Transverse colon (tissue), 4 donors: ENCODE data around the gene CMKLR1. TPM values are rescaled to one million over a fixed set of nuclear protein-coding genes. Genes with fewer than 3 reads are reported as not detected.

ENCODE experiments used
- DNase-seq: peaks from one replicate; pipeline ENCODE4 v3.0.0-alpha.2; 2019
- H3K27ac ChIP-seq, 4 donors: fragments of 200-600 bp; sonication (generic); 2 replicates each; pipeline ENCODE4 v1.5.1; 2016 to 2018; ENCODE audit warnings: inconsistent platforms in 4 of 4
- H3K27me3 ChIP-seq: fragments of 200-600 bp; sonication (generic); 2 replicates; pipeline ENCODE4 v1.5.1; 2017; ENCODE audit warnings: inconsistent platforms
- H3K36me3 ChIP-seq, 4 donors: fragments of 200-600 bp; sonication (generic); 2 replicates each; pipeline ENCODE4 v1.5.1; 2017 to 2019; ENCODE audit warnings: inconsistent platforms in 4 of 4
- H3K4me1 ChIP-seq, 4 donors: fragments of 200-600 bp; sonication (generic); 2 replicates each; pipeline ENCODE4 v1.5.1; 2017 to 2020; ENCODE audit warnings: inconsistent platforms in 4 of 4
- H3K4me3 ChIP-seq, 4 donors: fragments of 200-600 bp; sonication (generic); 1 replicate in 1 of 4; 2 replicates in 3 of 4; pipeline versions ENCODE4 v1.5.1 to v1.6.1; 2017 to 2019; ENCODE audit warnings: inconsistent platforms in 4 of 4
- H3K9me3 ChIP-seq, 2 donors: fragments of 200-600 bp; sonication (generic); 2 replicates each; pipeline ENCODE4 v1.5.1; 2017 to 2019; ENCODE audit warnings: inconsistent platforms in 2 of 2
- EP300 ChIP-seq: sonication (generic); formaldehyde crosslinking; IDR thresholded peaks from one replicate; pipeline ENCODE4 v1.6.1; 2017; ENCODE audit warnings: antibody characterized with exemption, low read depth
- POLR2A ChIP-seq: fragments of 450-650 bp; IDR thresholded peaks from one replicate; pipeline ENCODE4 v1.6.1; 2016; ENCODE audit warnings: antibody characterized with exemption, mild to moderate bottlenecking, moderate library complexity
- POLR2AphosphoS5 ChIP-seq, 3 donors: sonication (generic); formaldehyde crosslinking; IDR thresholded peaks; one replicate each; pipeline ENCODE4 v1.6.1; 2016; ENCODE audit warnings: antibody characterized with exemption in 3 of 3
- WGBS, 2 donors: methylation state at CpG; one replicate each; pipeline ENCODE4 v1.1.5; 2018; ENCODE audit warnings: low coverage in 1 of 2; 5-methylcytosine and 5-hydroxymethylcytosine counted together
- in situ Hi-C, 4 donors: fragments of 200-750 bp; cut with MboI; loops; one replicate each; pipeline versions ENCODE4 v1.15.0 to v1.15.1; 2017; ENCODE audit warnings: low sequenced_read_pairs in 3 of 4, low pct_ligation_motif_present in 1 of 4, low pct_unique_long_range_greater_than_20kb in 1 of 4
- intact Hi-C: fragments of 100-400 bp; cut with DNase I; formaldehyde crosslinking; loops from one replicate; pipeline ENCODE4 v1.15.1; 2023; ENCODE audit warnings: low total_unique reads
- total RNA-seq, 4 donors: library from RNA; depleted of rRNA; stranded (reverse); fragments of >200 nt; gene quantifications; one replicate each; pipeline ENCODE4 v1.1.0, GENCODE V29; 2016
- TF ChIP-seq, protein P1 (sequence below), 5 experiments: fragments of 200-600 bp in 3 of 5; fragments of 450-650 bp in 2 of 5; sonication (generic) in 3 of 5; IDR thresholded peaks; 1 replicate in 2 of 5; 2 replicates in 3 of 5; pipeline ENCODE4 v1.5.1; 2016 to 2017; ENCODE audit warnings: antibody characterized with exemption in 5 of 5, inconsistent platforms in 3 of 5, mild to moderate bottlenecking in 2 of 5, moderate library complexity in 1 of 5

CMKLR1 gene
- total RNA-seq, 4 donors from 2014 or later, result 4.2 to 13.5 (median 4.5) TPM

DNA sequence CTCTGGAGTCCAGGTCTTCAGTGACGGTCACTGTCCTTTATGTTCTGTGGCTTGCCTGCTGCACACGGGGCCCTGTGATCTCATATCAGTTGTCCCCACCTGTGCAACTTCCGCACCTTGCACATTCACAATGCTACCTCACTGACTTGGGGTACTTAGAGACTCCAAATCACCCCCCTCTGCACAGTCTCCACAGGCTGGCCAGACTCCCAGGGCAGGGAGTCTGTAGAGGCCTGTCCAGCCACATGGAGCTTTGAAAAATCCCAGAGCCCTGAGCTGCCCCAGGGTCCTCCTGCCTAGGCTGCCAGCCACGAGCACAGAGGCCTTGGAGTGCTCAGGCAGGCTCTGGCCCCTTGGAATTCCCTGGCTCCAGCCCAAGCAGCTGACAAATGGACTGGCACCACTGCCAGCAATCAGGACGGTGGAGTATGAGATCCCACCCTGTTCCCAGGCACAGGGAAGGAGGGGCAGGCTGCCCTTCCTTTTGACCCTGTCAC lies 26.4 kb downstream of the CMKLR1 start:
- no peak for DNase-seq
- H3K4me3 ChIP-seq, result no peak overlapping the region
- H3K4me1 ChIP-seq, result peaks cover 0 to 21% (median 9%) of the 10 kb centered on the region in 4 donors
- intact Hi-C loops, result no loop called here
- TF ChIP-seq EP300 (no peak), POLR2A (no peak), POLR2AphosphoS5 (IDR thresholded peaks at IDR 0.05) (peak in 2 of 3 donors; percentile 32 to 44)
- TF ChIP-seq, protein P1, sequence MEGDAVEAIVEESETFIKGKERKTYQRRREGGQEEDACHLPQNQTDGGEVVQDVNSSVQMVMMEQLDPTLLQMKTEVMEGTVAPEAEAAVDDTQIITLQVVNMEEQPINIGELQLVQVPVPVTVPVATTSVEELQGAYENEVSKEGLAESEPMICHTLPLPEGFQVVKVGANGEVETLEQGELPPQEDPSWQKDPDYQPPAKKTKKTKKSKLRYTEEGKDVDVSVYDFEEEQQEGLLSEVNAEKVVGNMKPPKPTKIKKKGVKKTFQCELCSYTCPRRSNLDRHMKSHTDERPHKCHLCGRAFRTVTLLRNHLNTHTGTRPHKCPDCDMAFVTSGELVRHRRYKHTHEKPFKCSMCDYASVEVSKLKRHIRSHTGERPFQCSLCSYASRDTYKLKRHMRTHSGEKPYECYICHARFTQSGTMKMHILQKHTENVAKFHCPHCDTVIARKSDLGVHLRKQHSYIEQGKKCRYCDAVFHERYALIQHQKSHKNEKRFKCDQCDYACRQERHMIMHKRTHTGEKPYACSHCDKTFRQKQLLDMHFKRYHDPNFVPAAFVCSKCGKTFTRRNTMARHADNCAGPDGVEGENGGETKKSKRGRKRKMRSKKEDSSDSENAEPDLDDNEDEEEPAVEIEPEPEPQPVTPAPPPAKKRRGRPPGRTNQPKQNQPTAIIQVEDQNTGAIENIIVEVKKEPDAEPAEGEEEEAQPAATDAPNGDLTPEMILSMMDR (IDR thresholded peaks at IDR 0.05), result no peak
- H3K36me3 ChIP-seq, result no peaks in the 10 kb centered on the region
- H3K27ac ChIP-seq, result peak overlapping the region; percentile 33 to 68 (median 54)
- in situ Hi-C loops, result no loop called here
- WGBS, 2 donors, result 45% methylated on average over 5 of the region's 5 CpGs; no CpG with 5 or more reads in 1 of the 2 donors
- H3K27me3 ChIP-seq, result no peaks in the 10 kb centered on the region
- no peaks in the 10 kb centered on the region for H3K9me3 ChIP-seq

DNA sequence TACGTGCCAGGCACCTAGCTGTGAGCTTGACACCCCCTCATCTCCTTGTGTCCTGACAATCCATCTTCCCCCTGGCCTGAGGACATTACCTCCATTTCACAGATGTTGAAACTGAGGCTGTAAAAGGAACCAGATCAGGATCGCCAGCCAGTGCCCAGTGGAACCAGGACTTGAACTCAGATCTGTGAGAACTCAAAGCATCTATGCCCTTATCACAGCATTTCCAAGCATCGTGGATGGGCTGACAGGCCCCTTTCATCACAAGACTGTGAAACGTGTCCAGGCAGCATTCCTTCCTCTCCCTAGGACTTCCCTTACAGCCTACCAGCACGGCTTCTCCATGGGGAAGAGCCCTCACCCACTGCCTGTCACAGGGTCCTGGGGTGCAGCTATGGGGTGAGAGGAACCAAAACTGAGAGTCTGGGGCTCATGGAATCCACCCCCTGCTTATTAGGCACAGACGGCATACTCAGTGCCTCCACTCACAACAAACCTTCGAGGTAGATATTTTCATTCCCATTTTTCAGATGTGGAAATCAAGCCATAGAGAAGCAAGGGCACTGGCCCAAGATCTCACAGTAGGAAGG lies 26.9 kb downstream of the CMKLR1 start:
- DNase-seq, result no peak
- peak overlapping the region; percentile 33 to 68 (median 54) for H3K27ac ChIP-seq
- H3K36me3 ChIP-seq, result no peaks in the 10 kb centered on the region
- in situ Hi-C loops, result no loop called here
- no peak overlapping the region for H3K4me3 ChIP-seq
- peaks cover 0 to 21% (median 12%) of the 10 kb centered on the region in 4 donors for H3K4me1 ChIP-seq
- no peaks in the 10 kb centered on the region for H3K27me3 ChIP-seq
- intact Hi-C loops, result no loop called here
- TF ChIP-seq POLR2AphosphoS5 (IDR thresholded peaks at IDR 0.05), result no peak
- no peak for TF ChIP-seq EP300
- TF ChIP-seq, protein P1 (IDR thresholded peaks at IDR 0.05), result no peak
- no peak for TF ChIP-seq POLR2A
- WGBS, 2 donors, result 70% methylated on average over 7 of the region's 7 CpGs; no CpG with 5 or more reads in 1 of the 2 donors
- H3K9me3 ChIP-seq, result no peaks in the 10 kb centered on the region

DNA sequence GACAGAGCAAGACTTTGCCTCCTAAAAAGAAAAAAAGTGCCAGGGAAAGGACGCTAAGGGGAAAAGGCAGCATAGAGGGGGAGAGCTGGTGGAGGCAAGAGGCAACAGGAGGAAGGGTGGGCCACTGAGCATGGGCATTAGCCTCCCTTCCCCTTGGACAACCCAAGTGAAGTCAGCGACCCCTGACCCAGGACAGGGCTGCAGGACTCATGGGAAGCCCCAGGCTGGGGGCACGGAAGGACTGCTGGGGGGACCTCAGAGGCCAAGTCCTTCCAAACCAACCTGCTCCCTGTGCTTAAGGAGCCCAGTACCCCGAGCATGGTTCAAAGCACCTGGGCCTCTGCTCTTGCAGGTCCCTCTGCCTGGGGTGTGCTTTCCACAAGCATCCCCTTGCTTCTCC lies 27.5 kb downstream of the CMKLR1 start:
- no peaks in the 10 kb centered on the region for H3K9me3 ChIP-seq
- peaks cover 0 to 24% (median 13%) of the 10 kb centered on the region in 4 donors for H3K4me1 ChIP-seq

DNA sequence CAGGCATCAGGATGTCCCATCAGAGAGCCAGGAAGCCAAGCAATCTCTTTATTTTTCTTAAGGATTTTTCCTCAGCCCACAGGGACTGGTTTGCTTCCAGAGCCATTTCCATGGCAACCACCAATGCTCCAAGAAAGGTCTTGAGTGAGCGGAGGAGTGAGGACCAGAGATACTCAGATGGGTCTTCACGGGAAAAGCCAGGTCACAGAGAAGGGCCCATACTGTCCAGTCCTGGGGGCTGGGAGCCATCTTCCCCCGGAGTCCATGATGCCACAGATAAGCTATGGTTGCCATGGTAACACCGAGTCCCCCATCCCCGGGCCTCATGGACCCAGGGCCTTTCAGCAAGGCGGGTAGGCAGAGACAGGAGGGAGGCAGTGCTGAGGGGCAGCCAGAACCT lies 28.6 kb downstream of the CMKLR1 start:
- no peaks in the 10 kb centered on the region for H3K36me3 ChIP-seq
- intact Hi-C loops, result no loop called here
- in situ Hi-C loops, result no loop called here
- H3K4me3 ChIP-seq, result no peak overlapping the region
- H3K27ac ChIP-seq, result no peak overlapping the region
- no peak for TF ChIP-seq EP300
- TF ChIP-seq POLR2AphosphoS5 (IDR thresholded peaks at IDR 0.05), result no peak
- TF ChIP-seq POLR2A, result no peak
- TF ChIP-seq, protein P1 (IDR thresholded peaks at IDR 0.05), result no peak
- 60% methylated on average over 6 of the region's 6 CpGs; no CpG with 5 or more reads in 1 of the 2 donors for WGBS, 2 donors
- no peaks in the 10 kb centered on the region for H3K9me3 ChIP-seq
- no peak for DNase-seq
- H3K4me1 ChIP-seq, result peaks cover 5 to 34% (median 19%) of the 10 kb centered on the region in 4 donors
- H3K27me3 ChIP-seq, result no peaks in the 10 kb centered on the region

More for the DNA sequence above, 27.5 kb downstream of the CMKLR1 start:
- TF ChIP-seq EP300, result no peak
- no peak for TF ChIP-seq POLR2A
- no peak for TF ChIP-seq POLR2AphosphoS5 (IDR thresholded peaks at IDR 0.05)
- TF ChIP-seq, protein P1 (IDR thresholded peaks at IDR 0.05), result no peak
- peak overlapping the region in 3 of 4 donors; percentile 4 to 43 (median 33) for H3K27ac ChIP-seq
- in situ Hi-C loops (no loop called here), intact Hi-C loops (no loop called here)
- H3K4me3 ChIP-seq, result no peak overlapping the region
- H3K27me3 ChIP-seq, result no peaks in the 10 kb centered on the region
- no peaks in the 10 kb centered on the region for H3K36me3 ChIP-seq
- no peak for DNase-seq
- WGBS, 2 donors, result 67% methylated on average over 4 of the region's 4 CpGs; no CpG with 5 or more reads in 1 of the 2 donors
